GM19455 (cell line): ENCODE data around the gene COL8A2.

ENCODE experiments used
- ATAC-seq: cut with Tn5 transposase; IDR thresholded peaks from one replicate; pipeline ENCODE4 v1.9.1; 2021; ENCODE audit not compliant: unreplicated experiment

Gene COL8A2

GRCh38 chr1:36137226-36137625, 12.2 kb upstream of the COL8A2 start:
- no peak for ATAC-seq

- no peak for ATAC-seq
Observed at GRCh38 chr1:36136535-36136934, 11.5 kb upstream of the COL8A2 start.

GRCh38 chr1:36135796-36136195, 10.8 kb upstream of the COL8A2 start:
- no peak for ATAC-seq

GRCh38 chr1:36135330-36135667, 10.3 kb upstream of the COL8A2 start:
- no peak for ATAC-seq

DNA sequence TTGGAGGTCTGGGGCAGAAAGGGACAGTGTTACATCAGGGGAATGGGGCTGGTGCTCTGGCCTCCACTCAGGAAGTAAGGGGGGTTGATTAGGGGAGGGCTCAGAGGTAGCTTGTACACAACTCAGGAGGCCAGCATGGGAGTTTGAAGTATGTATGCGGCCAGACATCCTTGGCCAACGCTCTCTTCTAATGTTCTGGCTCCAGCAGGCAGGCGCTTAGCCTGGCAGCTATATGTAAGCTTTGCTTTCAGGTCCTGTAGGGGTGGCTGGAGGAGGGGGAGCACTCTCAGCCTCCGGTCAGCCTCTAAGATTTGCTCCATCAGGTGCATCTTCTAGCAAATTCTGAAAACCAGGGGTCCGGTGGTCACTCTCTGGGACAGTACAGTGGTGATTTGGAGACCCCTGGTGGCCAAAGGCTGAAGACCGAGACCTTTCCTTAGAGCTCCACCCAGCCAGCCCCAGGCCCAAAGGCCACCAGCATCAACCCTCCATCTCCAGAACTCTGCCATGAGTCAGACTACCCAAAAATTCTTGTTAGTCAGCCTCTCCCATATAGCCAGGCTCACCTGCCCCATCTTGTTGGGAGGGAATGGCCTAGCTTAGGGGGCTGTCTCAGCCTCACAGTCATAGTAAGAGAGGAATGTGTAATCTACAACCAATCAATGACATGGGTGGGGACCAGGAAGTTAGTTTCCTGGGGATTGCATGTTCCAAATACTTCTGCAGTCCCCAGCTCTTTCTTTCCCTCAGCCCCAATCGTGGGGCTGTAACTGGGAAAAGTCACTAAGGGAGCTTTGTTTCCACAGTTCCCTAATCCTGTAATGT, 9.7 kb upstream of the COL8A2 start:
- ATAC-seq = no peak

GRCh38 chr1:36134031-36134430, 9.0 kb upstream of the COL8A2 start:
- ATAC-seq = no peak

GRCh38 chr1:36133484-36133883, 8.5 kb upstream of the COL8A2 start:
- ATAC-seq = no peak

GRCh38 chr1:36132029-36132428, 7.0 kb upstream of the COL8A2 start:
- no peak for ATAC-seq

DNA sequence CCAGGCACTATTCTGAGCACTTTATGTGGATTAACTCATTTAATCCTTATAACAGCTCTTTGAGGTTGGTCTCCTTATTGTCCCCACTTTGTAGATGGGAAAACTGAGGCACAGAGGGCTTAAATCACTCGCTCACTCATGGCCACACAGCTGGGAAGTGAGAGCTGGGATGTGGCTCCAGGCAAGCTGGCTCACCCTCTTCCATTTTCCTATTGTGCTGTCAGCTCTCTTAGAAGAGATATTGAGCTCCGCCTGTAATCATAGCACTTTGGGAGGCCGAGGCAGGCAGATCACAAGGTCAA, 3.8 kb upstream of the COL8A2 start:
- no peak for ATAC-seq

- no peak for ATAC-seq
Observed at GRCh38 chr1:36128126-36128904, 3.3 kb upstream of the COL8A2 start.

- ATAC-seq = no peak
Observed at GRCh38 chr1:36126797-36127500, 1.9 kb upstream of the COL8A2 start.

DNA sequence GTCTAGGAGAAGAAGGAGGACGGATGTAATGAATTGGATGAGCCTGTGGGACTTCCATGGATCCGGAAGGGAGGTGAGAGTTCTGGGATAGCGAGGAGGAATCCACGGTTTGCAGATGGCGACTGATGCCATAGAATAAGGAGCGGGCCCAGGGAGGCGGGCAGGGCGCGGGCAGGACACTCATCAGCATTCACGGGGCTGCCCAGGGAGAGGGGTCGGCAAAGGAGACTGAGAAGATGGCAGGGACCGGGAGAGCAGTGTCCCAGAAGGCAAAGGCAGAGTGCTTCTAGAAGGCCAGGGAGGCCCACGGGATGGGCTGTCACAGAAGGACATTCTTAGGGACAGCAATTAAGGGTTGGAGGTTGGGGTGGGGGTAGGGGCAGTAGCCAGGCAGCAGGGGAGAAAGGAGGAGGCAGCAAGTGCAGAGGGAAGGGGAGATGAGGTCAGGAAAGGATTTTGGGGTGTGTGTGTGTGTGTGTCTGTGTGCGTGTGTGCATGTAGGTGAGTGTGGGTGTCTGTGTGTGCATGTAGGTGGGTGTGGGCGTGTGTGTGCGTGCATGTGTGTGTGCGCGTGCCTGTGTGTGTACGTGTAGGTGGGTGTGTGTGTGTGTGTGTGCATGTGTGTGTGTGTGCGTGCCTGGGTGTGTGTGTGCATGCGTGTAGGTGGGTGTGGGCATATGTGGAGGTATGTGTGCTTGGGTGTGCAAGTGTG, 1.1 kb upstream of the COL8A2 start:
- no peak for ATAC-seq

GRCh38 chr1:36124404-36125128, 456 bp downstream of the COL8A2 start:
- ATAC-seq = no peak

GRCh38 chr1:36123356-36123755, 1.7 kb downstream of the COL8A2 start:
- ATAC-seq = no peak

DNA sequence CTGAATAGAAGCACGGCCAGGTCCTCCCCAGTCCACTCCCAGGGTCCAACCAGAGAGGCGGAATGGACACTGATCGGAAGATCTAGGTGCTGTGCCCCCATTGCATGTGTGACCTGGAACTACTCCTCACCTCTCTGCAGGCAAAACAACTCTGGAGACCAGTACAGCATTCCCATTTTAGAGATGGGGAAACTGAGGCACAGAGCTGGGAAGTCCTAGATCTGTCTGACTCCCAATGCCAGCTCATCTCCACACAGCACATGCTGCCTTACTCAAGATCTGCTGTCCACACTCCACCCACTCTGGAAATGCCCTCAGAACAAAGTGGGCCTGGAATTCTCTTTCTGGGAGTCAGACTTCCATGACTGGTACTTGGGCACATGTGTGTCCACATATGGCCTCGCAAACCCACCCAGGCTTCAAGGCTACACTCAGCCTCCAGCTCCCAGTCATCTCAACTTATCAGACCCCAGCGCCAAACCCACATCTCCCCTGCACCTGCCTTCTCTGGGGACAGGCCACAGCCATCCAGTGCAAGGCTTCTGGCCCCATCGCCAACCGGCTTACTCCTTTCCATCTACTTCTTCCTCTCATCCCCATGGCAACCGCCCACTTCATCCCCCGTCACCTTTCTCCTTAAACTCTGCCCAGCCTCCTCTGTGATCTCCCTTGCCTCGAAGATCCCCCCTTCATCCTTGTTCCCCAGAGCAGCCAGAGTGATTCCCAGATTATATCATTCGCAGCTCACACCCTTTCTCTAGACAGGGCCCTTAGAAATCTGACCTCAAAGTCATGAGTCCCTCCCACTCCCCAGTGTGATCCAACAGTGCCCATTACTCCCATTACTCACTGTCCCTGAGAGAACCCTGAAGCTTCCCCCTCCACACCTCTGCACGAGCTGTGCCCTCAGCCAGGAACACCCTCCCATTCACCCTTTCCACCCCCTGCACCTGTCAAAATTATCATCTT, 2.7 kb downstream of the COL8A2 start:
- ATAC-seq = no peak

DNA sequence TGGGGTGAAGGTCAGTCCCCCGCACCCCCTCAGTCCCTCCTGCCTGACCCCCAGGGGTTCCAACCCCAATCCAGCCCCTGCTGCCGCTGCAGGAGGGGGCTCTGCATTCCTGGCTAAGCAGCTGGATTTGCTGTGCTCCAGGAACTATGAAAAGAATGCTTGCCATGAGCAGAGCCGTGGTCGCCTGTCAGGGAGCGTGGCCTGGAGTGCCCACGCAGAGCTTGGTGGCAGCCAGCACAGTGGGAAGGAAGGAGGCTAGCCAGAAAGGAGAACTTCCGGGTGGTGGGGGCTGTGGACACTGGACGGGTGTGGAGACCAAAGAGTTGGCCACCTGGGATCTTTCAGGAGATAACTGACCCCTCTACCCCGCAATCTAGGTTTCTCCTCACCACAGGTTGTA, 5.6 kb downstream of the COL8A2 start:
- ATAC-seq = no peak

DNA sequence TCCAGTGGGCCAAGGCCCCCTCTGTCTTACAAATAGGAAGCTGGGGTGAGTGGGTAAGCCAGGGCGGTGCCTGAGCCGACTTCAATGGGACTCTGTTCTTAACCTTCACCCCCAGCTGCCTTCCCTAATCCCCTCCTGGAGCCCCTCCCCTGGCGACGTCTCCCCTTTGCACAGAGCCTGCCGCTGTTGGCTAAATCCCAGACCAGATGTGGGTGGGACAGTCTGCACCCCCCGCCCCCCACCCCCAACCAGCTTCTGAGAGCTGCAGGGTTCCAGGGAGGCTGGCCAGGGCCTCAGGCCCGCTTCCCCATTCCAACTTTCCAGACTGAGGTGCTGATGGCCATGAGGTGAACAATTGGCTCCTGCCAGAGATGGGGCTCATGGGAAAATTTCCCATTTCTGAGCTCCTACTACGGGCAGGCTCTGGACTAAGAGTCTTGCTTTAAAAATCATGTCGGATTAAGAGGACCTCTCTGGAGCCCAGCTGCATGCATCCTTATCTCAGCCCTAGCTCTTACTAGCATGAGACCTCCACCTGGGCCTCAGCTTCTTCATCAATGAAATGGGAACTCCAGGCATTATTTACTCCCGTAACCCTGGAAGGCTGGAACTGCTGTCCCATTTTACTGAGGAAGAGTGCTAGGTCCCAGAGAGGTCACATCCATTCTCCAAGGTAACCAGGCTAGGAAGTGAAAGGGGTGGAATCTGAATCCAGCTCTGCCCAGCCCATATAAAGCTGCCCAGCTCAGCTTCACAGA, 6.4 kb downstream of the COL8A2 start:
- no peak for ATAC-seq

DNA sequence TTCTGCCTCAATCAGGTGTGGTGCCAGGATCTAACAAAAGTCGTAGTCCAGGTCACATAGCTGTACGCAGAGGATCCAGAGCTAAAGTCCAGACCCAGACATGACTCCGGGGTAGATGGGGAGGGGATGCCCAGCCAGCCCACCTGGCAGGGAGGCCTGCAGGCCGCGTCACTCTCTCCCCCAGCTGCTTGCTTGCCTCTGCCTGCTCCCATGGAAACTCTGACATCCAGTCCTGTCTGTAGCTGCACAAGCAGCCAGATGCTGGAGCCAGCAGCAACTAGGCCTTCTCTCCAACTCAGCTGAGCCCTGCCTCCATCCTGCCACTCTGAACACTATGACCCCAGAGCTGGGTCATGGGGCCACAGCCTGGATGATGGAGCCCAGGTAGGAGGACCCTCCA, 8.1 kb downstream of the COL8A2 start:
- no peak for ATAC-seq

GRCh38 chr1:36115931-36116330, 9.1 kb downstream of the COL8A2 start:
- ATAC-seq = no peak
